ENCODE results near the gene TMEM209.

DNA sequence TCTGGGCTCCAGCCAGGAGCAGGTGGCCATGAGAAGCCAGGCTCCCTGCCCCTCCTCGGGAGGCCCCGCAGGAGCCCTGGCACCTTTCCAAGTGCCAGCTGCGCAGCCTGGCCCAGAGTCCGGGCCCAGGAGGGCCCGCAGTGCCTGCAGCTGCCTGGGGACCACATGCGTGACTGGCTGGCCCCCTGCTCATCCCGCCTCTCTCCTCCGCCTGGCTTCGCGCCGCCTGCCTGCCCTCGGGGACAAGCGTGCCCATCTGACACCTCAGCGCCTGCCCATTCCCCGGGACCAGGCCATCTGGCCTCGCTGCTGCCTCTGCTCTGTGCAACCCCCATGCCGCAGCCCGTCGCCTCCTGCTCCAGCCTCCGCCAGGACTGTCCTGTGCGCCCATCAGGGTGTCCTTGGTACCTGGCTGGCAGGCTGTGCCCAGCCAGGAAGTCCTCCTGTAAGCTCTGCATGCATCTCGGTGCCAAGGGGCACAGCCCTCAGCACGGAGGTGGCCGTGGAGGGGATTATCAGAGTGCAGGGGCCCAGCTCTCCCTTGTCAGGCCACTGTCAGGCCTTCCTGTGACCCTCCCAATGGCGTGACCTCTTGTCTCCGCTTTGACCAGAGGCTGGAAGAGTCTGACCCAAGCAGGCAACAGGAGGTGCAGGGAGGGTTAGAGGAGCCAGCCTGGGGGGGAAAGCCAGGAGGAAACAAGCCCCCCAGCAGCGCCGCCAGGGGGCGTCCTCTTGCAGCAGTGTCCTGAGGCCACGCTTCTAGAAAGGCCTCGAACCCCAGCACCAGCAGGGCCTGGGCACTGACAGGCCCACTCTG, 50.5 kb downstream of the TMEM209 start:
- TF ChIP-seq CTCF (IDR thresholded peaks at IDR 0.05; ENCODE audit: insufficient read depth, low read depth, low read length) (no peak), EZH2 (IDR thresholded peaks at IDR 0.05; ENCODE audit: insufficient read depth, low read length) (no peak)

Data from astrocyte (in vitro differentiated cells and primary cell).